Endothelial cell of umbilical vein (primary cell): ENCODE measurements around the gene OCA2.

Experiments
- CTCF ChIP-seq, 2 donors: IDR thresholded peaks; 1 replicate in 1 of 2; 2 replicates in 1 of 2; pipeline ENCODE4 v1.5.1; 2011; ENCODE audit warnings: low read length in 2 of 2, mild to moderate bottlenecking in 2 of 2, moderate library complexity in 2 of 2, control low read depth in 1 of 2, inconsistent platforms in 1 of 2, low read depth in 1 of 2; ENCODE audit not compliant: insufficient read depth in 1 of 2; ENCODE audit errors: extremely low read depth in 1 of 2
- EZH2 ChIP-seq: IDR thresholded peaks from 2 replicates; pipeline ENCODE4 v1.6.1; 2012; ENCODE audit warnings: borderline replicate concordance, low read depth, mild to moderate bottlenecking, moderate library complexity, low read length, inconsistent platforms; ENCODE audit not compliant: severe bottlenecking
- JUN ChIP-seq: IDR thresholded peaks from 2 replicates; pipeline ENCODE4 v1.6.1; 2011; ENCODE audit warnings: borderline replicate concordance, low read depth; ENCODE audit not compliant: insufficient read length, insufficient read depth
- MYC ChIP-seq: IDR thresholded peaks from one replicate; pipeline ENCODE4 v1.6.1; 2011; ENCODE audit warnings: mild to moderate bottlenecking, low read depth, low read length
- POLR2A ChIP-seq: IDR thresholded peaks from 2 replicates; pipeline ENCODE4 v1.6.1; 2012; ENCODE audit warnings: low read depth, mild to moderate bottlenecking, control low read depth, low read length
- POLR2AphosphoS5 ChIP-seq: IDR thresholded peaks from 2 replicates; pipeline ENCODE4 v1.6.1; 2012; ENCODE audit warnings: low read depth, mild to moderate bottlenecking, control low read depth, low read length, moderate library complexity; ENCODE audit not compliant: insufficient read depth
- TF ChIP-seq, protein P1 (sequence below): IDR thresholded peaks from 2 replicates; pipeline ENCODE4 v1.6.1; 2011; ENCODE audit not compliant: insufficient read depth, insufficient read length

DNA sequence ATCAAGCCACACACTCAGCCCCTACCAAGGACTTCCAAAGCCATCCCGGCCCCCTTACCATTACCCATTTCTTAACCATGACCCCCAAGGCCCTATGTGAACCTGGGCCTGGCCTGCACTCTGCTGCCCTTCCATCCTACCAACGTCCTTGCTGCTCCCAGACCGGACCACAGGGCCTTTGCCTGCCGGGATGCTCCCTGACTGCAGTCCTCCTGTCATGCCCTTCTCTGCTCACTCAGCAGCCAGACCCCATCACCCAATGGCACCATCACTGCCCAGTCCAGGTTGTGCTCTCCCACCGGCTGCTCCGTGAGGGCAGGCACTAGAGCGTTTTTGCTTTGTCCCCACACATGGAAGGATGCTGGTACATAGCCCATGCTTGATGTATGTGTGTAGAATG, 73.7 kb downstream of the OCA2 start:
- TF ChIP-seq CTCF (IDR thresholded peaks at IDR 0.05; ENCODE audit: extremely low read depth in 1 of 2, insufficient read depth in 1 of 2, low read depth in 1 of 2, low read length in 2 of 2) (no peak), POLR2A (no peak), EZH2 (no peak), POLR2AphosphoS5 (no peak), JUN (no peak), MYC (no peak)
- TF ChIP-seq, protein P1, sequence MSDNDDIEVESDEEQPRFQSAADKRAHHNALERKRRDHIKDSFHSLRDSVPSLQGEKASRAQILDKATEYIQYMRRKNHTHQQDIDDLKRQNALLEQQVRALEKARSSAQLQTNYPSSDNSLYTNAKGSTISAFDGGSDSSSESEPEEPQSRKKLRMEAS, result no peak
